Fibroblast of peridontal ligament (primary cell): ENCODE measurements around the gene CHFR.
"Not testable (repeated sequence)": the region's sequence is repeated elsewhere in the genome, so short reads cannot be mapped to it uniquely, and the experiment has no call there.

ENCODE experiments used
- DNase-seq: peaks from one replicate; pipeline ENCODE4 v3.0.0-alpha.2; 2010; ENCODE audit errors: extremely low read depth

Gene CHFR

DNA sequence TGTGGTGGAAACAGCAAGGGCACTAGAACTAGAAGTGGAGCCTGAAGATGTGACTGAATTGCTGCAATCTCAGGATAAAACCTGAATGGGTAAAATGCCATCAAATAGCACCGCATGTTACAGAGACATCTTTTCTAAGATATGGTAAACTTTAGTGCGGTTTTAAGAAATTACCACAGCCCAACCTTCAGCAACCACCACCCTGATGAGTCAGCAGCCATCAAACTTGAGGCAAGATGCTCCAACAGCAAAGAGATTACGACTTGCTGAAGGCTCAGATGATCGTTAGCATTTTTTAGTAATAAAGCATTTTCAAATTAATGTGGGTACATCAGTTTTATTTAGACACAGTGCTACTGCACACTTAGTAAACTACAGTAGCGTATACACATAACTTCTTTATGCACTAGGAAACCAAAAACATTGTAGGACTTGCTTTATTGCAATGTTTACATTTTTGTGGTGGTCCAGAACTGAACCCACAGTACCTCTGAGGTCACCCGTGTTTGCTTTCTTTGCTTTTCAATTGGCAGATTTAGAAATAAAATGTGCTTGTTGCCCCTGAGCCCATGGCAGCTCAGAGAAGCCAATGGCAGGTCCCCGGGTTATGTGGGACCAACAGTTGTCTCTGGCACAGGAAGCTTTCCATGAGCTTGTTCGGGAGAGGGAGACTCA lies 74.6 kb downstream of the CHFR start:
- peak; percentile 91 for DNase-seq

DNA sequence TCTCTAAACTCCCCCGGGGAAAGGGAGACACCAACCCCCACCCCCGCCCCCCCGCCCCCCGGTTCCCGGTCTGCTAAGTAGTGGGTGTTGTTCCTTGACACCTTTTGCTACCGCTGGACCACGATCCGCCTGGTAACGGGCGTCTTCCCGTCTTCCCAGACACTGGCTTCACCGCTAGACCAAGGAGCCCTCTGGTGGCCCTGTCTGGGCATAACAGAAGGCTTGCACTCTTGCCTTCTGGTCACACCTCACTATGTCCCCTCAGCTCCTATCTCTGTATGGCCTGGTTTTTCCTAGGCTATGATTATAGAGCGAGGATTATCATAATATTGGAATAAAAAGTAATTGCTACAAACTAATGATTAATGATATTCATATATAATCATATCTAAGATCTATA lies 78.0 kb downstream of the CHFR start:
- DNase-seq, result not testable (repeated sequence)

DNA sequence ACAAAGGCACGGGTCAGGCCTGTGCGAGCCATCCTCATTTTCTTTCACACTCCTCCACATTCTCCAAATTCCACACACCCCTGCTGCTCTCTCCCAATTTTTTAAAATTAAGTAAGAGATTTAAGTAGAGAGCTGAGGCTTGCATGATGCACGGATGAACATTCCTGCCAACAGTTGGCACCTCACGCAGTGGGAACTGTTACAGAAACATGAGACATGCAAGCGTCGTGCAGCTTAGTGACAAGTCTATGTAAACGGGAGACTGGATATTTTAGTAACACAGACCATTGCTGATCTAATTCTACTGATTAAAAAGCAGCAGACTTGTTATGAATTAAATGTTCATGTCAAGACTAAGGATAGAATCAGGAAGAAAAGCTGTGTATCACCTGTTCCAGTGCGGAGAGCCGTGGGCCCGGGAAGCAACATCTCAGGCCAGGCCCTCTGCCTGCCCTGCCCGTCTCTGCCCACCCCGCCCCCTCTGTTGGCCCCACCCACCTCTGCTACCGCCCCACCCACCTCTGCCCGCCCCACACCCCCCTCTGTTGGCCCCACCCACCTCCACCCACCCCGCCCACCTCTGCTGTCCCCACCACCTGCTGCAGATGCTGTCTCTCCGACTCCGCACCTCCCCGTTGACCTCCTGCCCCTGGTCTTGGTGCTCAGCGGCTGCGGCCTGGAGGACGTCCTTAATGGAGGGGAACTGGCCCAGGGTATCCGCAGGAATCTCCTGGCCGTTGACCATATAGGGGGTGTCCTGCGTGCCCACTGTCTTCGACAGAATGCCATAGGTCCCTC lies 79.9 kb downstream of the CHFR start:
- DNase-seq, result no peak

DNA sequence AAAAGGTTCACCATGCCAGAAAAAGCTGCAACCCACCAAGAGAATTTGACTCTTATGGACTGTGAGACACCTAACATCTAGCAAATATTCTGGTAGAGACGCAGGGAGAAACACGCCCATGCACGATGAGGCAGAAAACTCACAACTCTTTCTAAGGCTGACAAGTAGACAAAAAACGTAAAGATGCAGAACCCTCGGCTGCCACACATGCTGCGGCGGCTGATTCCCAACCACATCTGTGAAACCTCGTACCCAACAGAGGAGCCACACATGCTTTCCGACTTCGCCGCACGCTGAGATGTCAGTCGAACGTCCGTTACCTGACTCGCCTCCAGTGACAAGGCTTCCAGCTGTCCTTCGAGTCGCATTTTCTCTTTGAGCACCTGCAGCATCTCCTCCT lies 80.5 kb downstream of the CHFR start:
- no peak for DNase-seq

DNA sequence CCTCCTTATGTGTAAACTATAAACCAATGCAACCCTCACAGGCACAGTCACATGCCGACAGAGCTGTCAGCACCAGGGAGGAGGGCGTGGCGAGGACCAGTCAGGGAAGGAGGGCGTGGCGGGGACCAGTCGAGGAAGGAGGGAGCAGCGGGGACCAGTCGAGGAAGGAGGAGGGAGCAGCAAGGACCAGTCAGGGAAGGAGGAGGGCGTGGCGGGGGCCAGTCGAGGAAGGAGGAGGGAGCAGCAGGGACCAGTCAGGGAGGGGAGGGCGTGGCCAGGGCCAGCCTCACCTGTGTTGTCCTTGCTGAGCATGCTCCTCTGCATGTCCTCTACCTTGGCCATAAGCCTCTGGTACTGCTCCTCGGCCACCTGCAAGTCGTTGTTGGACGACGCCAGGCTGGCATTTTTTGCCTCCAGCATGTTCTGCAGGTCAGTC lies 83.0 kb downstream of the CHFR start:
- no peak for DNase-seq

DNA sequence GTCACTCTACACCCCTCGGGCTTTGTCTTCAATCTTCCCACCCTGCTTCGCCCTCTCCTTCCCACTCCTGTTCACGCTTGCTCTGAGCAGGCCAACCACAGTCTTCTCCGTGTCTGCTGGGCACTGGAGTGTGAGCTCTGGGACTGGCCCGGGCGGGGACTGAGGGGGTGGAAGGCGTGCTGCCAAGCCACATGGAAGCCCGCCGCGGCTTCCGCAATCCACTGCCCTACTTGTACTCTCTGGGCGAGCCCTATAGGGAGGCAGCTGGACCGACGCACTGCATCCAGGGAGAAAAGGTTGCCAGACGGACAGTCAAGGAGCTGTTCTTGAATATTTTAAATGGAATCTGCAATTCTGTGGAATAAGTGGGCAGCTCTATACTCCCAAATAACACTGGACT lies 83.5 kb downstream of the CHFR start:
- DNase-seq, result peak; percentile 14

DNA sequence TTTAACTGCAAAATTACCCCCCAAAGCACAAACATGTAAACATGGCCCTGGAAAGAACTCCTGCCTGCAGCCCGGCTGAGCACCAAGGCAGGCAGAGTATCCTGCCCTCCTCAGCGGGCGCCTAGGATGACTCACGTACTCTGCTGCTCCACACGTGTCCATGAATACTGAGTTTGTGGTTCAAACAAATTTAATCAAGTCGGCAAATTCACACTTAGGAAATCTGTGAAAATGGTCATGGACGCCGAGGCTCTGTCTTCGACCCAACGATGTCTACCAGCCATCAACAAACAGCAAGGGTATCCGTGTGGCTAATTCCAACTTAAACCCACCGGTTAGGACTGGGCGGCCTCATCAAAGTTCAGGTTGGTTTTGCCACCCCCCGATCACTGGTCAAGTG lies 84.3 kb downstream of the CHFR start:
- DNase-seq, result no peak

DNA sequence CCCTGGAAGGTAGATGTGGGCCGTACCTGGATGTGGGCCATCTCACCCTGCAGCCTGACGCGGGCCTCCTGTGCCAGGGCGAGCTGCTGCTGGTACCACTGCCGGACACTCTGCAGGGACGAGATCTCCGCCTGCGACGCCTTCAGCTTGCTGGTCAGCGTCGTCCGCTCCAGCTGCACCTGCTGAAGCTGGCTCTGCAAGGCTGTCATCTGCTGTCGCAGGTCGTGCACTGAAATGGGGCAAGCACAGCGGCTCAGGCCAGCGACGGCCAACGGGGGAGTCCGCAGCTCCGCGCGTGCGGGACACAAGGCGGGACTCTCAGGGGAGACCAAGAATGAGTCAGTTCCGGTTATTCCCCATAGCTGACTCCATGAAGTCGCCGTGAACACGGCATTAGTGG lies 85.7 kb downstream of the CHFR start:
- DNase-seq, result no peak

DNA sequence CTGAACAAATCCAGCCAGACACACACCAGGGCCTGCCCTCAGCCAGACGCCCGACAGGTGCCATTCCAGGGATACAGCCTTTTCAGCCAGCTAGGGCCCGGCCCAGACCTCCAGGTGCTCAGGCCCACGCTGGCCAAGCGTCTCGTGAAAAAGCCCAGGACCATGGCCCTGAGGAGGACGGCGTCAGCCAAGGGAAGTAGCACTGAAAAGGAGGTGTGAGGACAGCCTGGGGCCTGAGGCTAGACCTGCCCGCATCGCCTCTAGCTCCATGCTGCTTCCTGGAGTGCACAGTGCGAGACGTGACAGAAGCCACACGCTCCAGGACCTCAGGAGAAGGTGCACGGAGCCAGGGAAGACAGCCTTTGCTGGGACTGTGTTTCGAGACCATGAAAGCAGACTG lies 88.6 kb downstream of the CHFR start:
- DNase-seq, result no peak

DNA sequence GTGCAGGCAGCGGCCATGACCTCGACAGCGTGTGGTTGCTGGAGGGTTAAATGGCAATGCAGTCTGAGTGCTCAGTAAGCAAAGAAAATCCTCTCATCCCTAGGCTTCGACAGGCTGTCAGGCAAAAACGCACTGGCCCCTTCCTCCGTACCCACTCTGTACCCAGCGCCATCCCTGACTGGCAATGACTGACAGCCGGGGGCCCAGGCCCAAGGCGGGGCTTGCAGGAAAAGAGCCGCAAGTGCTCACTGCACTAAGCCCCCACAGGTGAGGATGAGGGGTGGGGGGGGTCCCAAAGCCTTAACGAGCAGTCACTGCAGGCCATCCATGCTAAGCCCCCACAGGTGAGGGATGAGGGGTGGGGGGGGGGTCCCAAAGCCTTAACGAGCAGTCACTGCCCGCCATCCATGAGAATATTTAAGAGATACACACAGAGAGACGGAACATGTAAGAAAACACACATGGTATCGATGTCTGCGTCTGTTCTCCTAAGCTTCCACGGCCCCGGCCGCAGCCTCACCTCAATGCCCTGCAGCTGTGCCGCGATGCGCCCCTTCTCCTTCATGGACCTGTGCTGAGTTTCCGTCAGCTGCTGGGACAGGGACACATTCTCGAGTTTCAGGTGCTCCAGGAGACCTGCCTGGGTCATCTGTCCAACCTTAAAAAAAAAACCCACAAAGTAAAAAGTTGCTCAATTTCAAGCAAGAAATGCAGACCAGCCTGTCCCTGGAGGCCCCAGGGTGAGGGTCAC lies 89.4 kb downstream of the CHFR start:
- DNase-seq, result no peak

DNA sequence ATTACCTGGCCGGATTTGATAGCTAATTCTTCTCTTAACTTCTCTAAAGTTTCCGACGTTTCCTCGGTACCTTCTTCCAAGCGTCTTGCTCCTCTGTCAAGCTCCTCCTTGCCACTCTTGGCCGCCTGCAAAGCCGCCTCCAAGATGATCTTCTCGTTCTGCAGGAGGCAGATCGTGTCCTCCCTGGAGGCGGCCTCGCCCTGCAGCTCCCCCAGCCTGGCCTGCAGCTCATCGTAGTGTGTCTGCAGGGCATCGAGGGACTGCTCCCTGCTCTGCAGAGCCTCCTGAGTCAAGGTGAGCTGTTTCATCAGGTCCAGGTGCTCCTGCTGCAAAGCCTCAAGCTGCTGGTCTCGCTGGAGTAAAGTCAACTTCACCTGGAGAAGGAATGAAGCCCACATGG lies 91.6 kb downstream of the CHFR start:
- no peak for DNase-seq

DNA sequence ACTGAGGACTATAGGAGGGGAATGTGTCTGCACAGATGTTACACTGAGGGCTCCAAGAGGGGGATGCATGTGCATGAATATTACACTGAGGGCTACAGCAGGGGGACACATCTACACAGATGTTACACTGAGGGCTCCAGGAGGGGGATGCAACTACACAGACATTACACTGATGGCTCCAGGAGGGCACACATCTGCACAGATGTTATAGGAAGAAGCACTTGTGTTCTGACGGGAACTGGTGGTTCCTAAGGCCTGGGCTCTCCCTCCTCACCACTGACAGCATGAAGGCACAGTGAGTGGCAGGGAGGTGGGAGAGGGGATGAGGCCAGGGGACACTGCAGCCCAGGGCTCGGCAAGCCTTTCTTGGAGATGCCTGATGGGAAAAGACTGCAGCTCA lies 95.5 kb downstream of the CHFR start:
- DNase-seq, result not testable (repeated sequence)

DNA sequence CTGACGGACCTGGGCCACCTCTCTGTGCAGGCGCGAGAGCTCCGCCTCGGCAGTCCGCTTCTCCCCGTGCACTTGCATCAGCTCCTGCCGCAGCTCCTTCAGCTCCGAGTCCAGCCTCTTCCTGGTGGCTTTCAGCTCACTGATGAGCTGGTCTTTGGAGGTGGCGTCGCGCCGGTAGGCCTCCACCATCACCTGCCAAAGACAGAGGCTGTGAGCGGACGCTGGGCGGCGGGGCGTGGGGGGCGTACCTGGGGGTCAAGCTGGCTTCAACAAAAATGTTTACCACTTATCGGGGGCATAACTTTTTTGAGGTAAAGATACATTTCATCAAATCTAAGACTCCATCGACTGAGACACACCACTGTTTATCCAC lies 98.3 kb downstream of the CHFR start:
- no peak for DNase-seq

DNA sequence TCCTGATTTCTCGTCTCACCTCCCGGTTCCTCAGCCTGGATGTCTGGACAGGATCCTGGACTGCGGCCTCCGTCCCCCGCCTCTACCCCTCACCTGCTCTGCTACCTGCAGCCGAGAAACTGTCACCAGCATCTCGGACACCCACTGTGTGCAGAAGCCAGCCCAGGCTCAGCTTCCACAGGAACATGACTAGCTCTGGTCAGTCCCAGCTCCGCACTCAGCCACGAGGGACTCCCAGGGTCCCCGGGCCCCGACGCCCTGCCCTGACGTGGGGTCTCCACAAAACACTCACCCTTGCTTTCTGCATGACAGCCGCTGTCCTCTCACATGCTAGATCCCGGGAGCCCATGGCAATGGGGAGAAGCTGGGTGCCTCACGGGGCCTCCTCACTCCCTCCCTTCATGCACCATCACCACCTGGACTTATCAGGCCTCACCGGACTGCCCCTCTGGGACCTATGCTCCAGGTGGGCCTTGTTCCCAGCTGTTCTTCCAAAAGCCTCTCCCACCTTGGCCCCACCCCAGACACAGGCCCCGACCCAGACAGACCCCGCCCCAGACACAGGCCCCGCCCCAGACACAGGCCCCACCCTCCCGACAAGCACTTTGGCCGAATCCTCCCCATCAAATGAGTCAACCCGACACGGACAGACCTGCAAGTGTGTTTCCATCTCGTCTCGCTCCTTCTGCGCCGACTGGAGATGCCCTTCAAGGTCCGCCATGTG lies 98.9 kb downstream of the CHFR start:
- no peak for DNase-seq

DNA sequence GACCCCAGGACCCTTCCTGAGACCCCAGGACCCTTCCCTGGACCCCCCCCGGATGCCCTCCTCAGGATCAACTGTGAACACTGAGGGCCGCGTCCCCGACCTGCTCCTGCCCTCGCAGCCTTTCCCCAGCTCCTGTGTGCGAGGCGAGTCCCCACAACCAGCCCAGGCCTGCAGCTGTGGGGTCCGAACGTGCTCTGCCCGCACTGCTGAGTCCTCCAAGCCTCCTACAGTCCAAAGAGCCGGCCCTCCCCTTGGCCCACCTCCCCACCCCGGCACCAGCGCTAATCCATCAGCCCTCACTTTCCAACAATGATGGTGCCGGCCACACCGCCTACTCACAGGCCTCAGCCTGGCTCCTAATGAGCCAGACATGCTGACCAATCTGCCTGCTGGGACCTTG lies 99.5 kb downstream of the CHFR start:
- no peak for DNase-seq

DNA sequence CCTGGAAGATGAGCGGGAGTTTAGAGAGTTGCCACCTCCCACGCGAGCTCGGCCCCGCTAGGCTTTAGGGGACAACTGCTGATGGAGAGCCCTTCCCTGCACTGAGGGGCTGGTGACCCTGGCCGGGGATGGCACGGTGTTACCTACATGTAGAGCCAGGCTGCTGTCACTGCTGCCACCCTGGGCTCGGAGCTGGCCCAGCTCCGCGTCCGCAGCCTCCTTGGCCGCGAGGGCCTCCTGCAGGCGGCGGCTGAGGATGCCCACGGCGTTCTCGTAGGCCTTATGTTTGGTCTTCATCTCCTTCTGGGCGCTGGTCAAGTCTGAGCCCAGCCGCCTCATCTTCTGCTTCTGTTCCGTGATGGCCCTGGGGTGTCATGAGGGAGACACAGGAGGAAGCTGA lies 101.2 kb downstream of the CHFR start:
- DNase-seq, result no peak

DNA sequence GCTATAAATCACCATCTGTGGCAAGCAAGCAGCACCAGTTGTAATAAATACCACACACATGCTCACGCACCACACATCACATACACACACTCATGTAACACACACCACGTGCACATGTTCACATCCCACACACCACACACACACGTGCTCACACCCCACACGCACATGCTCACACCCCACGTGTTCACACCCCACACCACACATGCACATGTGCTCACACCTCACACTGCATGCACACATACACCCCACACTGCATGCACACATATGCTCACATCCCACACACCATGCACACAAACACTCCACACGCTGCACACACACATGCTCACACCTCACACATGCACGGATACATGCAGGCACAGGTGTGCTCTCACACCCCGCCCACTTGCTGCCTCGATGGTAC lies 102.8 kb downstream of the CHFR start:
- DNase-seq, result no peak

DNA sequence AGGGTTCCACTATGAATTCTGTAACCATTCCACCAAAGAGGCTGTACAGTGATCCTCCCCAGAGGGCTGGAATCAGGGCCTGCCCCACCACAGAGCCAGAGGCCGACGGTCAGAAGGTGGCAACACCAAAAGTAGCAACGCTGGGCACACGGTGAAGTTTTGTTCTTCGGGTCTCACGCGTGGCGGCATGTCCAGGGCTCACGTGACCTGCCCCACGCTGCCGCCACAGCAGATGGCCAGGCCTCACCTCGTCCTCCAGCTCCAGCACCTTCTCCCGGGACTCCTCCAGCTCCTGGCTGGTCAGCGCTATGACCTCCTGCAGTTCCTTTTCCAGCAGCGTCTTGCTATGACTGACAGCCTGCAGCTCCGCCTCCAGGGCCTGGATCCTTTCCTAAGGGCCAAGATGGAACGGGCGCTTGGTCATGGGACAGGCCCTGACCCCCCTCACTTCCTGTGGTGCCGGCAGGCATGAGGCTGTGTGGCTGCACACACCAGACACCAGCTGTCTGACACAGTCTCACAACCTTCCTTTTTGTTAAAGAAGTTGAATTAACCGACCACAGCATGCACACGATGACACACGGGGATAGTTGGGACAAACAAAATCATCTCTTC lies 103.4 kb downstream of the CHFR start:
- DNase-seq, result no peak
